ENCODE measurements around the gene FBXL7. TPM values are rescaled to one million over a fixed set of nuclear protein-coding genes. Genes with fewer than 3 reads are reported as not detected.

The FBXL7 gene
- total and polyA plus RNA-seq, 4 donors: 0.24 to 1.4 (median 1.2) TPM

DNA sequence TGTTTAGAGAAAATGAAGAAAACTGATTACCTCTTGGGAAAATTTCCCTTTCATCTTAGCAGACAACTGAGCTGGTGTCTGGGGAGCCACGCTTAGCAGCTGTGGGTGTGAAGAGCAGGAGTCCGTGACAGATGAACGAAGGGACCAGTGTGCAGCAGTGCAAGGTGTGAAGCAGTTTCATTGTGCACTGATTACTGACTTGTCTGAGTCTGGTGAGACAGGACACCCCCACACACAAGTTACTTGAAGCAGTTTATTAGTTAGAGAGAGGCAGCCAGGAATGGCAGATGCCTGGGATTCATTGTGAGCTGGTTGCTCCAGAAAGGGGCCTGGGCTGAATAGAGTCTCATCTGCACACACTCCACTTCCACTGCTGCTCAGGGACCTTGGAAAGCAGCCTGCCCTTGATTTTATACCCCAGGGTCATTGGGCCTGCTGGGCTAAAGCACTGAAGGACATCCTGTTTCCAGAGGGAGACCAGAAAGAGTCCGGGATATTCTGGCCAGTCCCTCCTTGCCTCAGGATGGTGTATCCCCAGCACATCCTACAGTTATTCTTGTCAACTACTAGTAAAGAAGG lies 47.4 kb downstream of the FBXL7 start:
- Histone ChIP-seq H3K9ac (ENCODE audit: low read depth in 1 of 2, low read length in 2 of 2) (no peak overlapping the region), H3K36me3 (ENCODE audit: control insufficient read depth in 4 of 4, insufficient read depth in 3 of 4, low read depth in 1 of 4, low read length in 3 of 4) (no peaks in the 10 kb centered on the region), H3K4me1 (ENCODE audit: control insufficient read depth in 4 of 4, insufficient read depth in 4 of 4, low read length in 3 of 4) (no peaks in the 10 kb centered on the region), H3K9me3 (ENCODE audit: control insufficient read depth in 4 of 4, low read length in 3 of 4) (no peaks in the 10 kb centered on the region), H3K4me3 (ENCODE audit: low read depth in 1 of 3, low read length in 3 of 3) (no peak overlapping the region), H3K27me3 (ENCODE audit: control insufficient read depth in 4 of 4, insufficient read depth in 4 of 4, low read length in 3 of 4) (no peaks in the 10 kb centered on the region), H3K27ac (ENCODE audit: low read depth in 1 of 2, low read length in 2 of 2) (no peak overlapping the region)
- no peak for DNase-seq (ENCODE audit: low spot score)
- WGBS: 88% methylated on average over 4 of the region's 4 CpGs
- TF ChIP-seq NR2F2 (IDR thresholded peaks at IDR 0.05) (no peak), FOXA1 (IDR thresholded peaks at IDR 0.05) (no peak), GABPA (IDR thresholded peaks at IDR 0.05 in 1 of 2, conservative IDR thresholded peaks at IDR 0.05 in 1 of 2) (no peak), TAF1 (conservative IDR thresholded peaks at IDR 0.05) (no peak), JUND (IDR thresholded peaks at IDR 0.05) (no peak), FOXA2 (IDR thresholded peaks at IDR 0.05) (no peak), EGR1 (IDR thresholded peaks at IDR 0.05; ENCODE audit: low read depth in 2 of 2) (no peak), RAD21 (IDR thresholded peaks at IDR 0.05) (no peak), RXRA (IDR thresholded peaks at IDR 0.05) (no peak), YY1 (IDR thresholded peaks at IDR 0.05) (no peak)
- TF ChIP-seq, protein P1, sequence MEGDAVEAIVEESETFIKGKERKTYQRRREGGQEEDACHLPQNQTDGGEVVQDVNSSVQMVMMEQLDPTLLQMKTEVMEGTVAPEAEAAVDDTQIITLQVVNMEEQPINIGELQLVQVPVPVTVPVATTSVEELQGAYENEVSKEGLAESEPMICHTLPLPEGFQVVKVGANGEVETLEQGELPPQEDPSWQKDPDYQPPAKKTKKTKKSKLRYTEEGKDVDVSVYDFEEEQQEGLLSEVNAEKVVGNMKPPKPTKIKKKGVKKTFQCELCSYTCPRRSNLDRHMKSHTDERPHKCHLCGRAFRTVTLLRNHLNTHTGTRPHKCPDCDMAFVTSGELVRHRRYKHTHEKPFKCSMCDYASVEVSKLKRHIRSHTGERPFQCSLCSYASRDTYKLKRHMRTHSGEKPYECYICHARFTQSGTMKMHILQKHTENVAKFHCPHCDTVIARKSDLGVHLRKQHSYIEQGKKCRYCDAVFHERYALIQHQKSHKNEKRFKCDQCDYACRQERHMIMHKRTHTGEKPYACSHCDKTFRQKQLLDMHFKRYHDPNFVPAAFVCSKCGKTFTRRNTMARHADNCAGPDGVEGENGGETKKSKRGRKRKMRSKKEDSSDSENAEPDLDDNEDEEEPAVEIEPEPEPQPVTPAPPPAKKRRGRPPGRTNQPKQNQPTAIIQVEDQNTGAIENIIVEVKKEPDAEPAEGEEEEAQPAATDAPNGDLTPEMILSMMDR (IDR thresholded peaks at IDR 0.05; ENCODE audit: low read depth, low read length, missing input control): no peak
- TF ChIP-seq, protein P2, sequence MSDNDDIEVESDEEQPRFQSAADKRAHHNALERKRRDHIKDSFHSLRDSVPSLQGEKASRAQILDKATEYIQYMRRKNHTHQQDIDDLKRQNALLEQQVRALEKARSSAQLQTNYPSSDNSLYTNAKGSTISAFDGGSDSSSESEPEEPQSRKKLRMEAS (IDR thresholded peaks at IDR 0.05): no peak
- TF ChIP-seq, protein P3, sequence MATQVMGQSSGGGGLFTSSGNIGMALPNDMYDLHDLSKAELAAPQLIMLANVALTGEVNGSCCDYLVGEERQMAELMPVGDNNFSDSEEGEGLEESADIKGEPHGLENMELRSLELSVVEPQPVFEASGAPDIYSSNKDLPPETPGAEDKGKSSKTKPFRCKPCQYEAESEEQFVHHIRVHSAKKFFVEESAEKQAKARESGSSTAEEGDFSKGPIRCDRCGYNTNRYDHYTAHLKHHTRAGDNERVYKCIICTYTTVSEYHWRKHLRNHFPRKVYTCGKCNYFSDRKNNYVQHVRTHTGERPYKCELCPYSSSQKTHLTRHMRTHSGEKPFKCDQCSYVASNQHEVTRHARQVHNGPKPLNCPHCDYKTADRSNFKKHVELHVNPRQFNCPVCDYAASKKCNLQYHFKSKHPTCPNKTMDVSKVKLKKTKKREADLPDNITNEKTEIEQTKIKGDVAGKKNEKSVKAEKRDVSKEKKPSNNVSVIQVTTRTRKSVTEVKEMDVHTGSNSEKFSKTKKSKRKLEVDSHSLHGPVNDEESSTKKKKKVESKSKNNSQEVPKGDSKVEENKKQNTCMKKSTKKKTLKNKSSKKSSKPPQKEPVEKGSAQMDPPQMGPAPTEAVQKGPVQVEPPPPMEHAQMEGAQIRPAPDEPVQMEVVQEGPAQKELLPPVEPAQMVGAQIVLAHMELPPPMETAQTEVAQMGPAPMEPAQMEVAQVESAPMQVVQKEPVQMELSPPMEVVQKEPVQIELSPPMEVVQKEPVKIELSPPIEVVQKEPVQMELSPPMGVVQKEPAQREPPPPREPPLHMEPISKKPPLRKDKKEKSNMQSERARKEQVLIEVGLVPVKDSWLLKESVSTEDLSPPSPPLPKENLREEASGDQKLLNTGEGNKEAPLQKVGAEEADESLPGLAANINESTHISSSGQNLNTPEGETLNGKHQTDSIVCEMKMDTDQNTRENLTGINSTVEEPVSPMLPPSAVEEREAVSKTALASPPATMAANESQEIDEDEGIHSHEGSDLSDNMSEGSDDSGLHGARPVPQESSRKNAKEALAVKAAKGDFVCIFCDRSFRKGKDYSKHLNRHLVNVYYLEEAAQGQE (IDR thresholded peaks at IDR 0.05): no peak
- TF ChIP-seq, protein P4, sequence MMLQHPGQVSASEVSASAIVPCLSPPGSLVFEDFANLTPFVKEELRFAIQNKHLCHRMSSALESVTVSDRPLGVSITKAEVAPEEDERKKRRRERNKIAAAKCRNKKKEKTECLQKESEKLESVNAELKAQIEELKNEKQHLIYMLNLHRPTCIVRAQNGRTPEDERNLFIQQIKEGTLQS (IDR thresholded peaks at IDR 0.05): no peak
- TF ChIP-seq, protein P5, sequence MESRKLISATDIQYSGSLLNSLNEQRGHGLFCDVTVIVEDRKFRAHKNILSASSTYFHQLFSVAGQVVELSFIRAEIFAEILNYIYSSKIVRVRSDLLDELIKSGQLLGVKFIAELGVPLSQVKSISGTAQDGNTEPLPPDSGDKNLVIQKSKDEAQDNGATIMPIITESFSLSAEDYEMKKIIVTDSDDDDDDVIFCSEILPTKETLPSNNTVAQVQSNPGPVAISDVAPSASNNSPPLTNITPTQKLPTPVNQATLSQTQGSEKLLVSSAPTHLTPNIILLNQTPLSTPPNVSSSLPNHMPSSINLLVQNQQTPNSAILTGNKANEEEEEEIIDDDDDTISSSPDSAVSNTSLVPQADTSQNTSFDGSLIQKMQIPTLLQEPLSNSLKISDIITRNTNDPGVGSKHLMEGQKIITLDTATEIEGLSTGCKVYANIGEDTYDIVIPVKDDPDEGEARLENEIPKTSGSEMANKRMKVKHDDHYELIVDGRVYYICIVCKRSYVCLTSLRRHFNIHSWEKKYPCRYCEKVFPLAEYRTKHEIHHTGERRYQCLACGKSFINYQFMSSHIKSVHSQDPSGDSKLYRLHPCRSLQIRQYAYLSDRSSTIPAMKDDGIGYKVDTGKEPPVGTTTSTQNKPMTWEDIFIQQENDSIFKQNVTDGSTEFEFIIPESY (IDR thresholded peaks at IDR 0.05): no peak

DNA sequence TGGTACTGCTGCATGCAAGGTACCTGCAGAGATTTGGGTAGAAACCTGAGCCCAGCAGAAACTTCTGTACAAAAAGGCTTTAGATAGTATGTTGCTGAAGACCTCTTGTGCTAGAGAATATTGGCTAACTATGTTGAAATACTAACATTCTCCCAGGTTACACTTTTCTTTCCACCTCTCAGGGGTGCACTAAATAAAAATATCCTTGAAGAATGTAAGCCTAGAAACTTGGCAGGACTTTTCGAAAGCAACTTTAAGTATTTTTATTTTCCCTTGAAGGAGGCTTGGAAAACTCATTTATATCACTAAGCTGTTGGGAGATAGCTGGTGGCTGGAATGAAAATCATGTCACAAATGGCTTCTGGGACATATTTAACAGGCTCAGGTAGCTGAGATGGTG lies 50.0 kb downstream of the FBXL7 start:
- Histone ChIP-seq H3K4me3 (ENCODE audit: low read depth in 1 of 3, low read length in 3 of 3) (no peak overlapping the region), H3K4me1 (ENCODE audit: control insufficient read depth in 4 of 4, insufficient read depth in 4 of 4, low read length in 3 of 4) (no peaks in the 10 kb centered on the region), H3K36me3 (ENCODE audit: control insufficient read depth in 4 of 4, insufficient read depth in 3 of 4, low read depth in 1 of 4, low read length in 3 of 4) (no peaks in the 10 kb centered on the region), H3K9ac (ENCODE audit: low read depth in 1 of 2, low read length in 2 of 2) (no peak overlapping the region), H3K27ac (ENCODE audit: low read depth in 1 of 2, low read length in 2 of 2) (no peak overlapping the region), H3K27me3 (ENCODE audit: control insufficient read depth in 4 of 4, insufficient read depth in 4 of 4, low read length in 3 of 4) (no peaks in the 10 kb centered on the region), H3K9me3 (ENCODE audit: control insufficient read depth in 4 of 4, low read length in 3 of 4) (no peaks in the 10 kb centered on the region)
- no peak for DNase-seq (ENCODE audit: low spot score)
- 91% methylated on average over 1 of the region's 1 CpG for WGBS
- TF ChIP-seq, protein P5 (IDR thresholded peaks at IDR 0.05): no peak
- TF ChIP-seq SP1 (IDR thresholded peaks at IDR 0.05) (no peak), NR2F2 (IDR thresholded peaks at IDR 0.05) (no peak), HNF4G (IDR thresholded peaks at IDR 0.05) (no peak), GABPA (IDR thresholded peaks at IDR 0.05 in 1 of 2, conservative IDR thresholded peaks at IDR 0.05 in 1 of 2) (no peak), TAF1 (conservative IDR thresholded peaks at IDR 0.05) (no peak), FOXA2 (IDR thresholded peaks at IDR 0.05) (no peak)
- TF ChIP-seq, protein P4 (IDR thresholded peaks at IDR 0.05): no peak
- TF ChIP-seq, protein P3 (IDR thresholded peaks at IDR 0.05): no peak
- TF ChIP-seq, protein P2 (IDR thresholded peaks at IDR 0.05): no peak

Data from liver (tissue), 9 donors.